Peyer's patch (tissue), 4 donors: Measurements from ENCODE around the gene SYNGR1. TPM values are rescaled to one million over a fixed set of nuclear protein-coding genes. Genes with fewer than 3 reads are reported as not detected.

Source experiments
- DNase-seq, 3 donors: peaks; one replicate each; pipeline ENCODE4 v3.0.0-alpha.2; 2017 to 2019
- H3K27ac ChIP-seq, 4 donors: fragments of 200-600 bp; sonication (generic); one replicate each; pipeline ENCODE4 v1.5.1; 2016 to 2019
- H3K27me3 ChIP-seq, 2 donors: fragments of 200-600 bp; sonication (generic); one replicate each; pipeline ENCODE4 v1.5.1; 2019
- H3K36me3 ChIP-seq, 3 donors: fragments of 200-600 bp; sonication (generic); one replicate each; pipeline ENCODE4 v1.5.1; 2016 to 2019
- H3K4me1 ChIP-seq, 4 donors: fragments of 200-600 bp; sonication (generic); one replicate each; pipeline ENCODE4 v1.5.1; 2016 to 2019
- H3K4me3 ChIP-seq, 4 donors: fragments of 200-600 bp; sonication (generic); 1 replicate in 3 of 4; 2 replicates in 1 of 4; pipeline ENCODE4 v1.5.1; 2016 to 2019; ENCODE audit warnings: mild to moderate bottlenecking in 1 of 4
- H3K9me3 ChIP-seq, 4 donors: fragments of 200-600 bp; sonication (generic); one replicate each; pipeline ENCODE4 v1.5.1; 2016 to 2019; ENCODE audit warnings: mild to moderate bottlenecking in 1 of 4
- POLR2A ChIP-seq, 2 donors: fragments of 450-650 bp; IDR thresholded peaks; one replicate each; pipeline ENCODE4 v1.5.1; 2017; ENCODE audit warnings: antibody characterized with exemption in 2 of 2, mild to moderate bottlenecking in 2 of 2, moderate library complexity in 2 of 2
- total RNA-seq, 4 donors: library from RNA; depleted of rRNA; stranded (reverse); fragments of >200 nt; gene quantifications; one replicate each; pipeline ENCODE4 v1.1.0, GENCODE V29; 2016
- TF ChIP-seq, protein P1 (sequence below), 6 experiments: fragments of 450-650 bp in 4 of 6; fragments of 200-600 bp in 2 of 6; sonication (generic) in 1 of 6; IDR thresholded peaks; one replicate each; pipeline ENCODE4 v1.5.1; 2017 to 2019; ENCODE audit warnings: antibody characterized with exemption in 6 of 6, mild to moderate bottlenecking in 3 of 6, moderate library complexity in 1 of 6

SYNGR1 gene
- total RNA-seq, 4 donors from 2014 or later = 0.35 to 22.3 (median 2.5) TPM

DNA sequence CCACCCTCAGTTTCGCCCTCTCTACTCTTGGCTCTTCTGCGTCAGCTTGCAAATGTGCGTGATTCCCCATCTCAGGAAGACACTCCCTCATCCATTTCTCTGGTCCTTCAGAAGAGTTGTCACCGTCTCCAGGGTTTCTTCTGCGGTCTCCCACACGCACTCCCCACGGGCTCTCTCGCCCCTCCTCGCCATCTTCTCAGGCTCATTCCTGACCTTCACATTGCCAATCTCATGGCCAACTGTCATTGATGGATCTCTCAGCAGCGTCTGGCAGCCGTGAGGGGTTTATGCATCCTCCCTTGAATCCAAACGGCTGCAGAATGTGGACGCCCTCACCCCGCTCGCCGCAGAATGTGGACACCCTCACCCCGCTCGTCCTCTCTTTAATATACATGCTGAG lies 10.5 kb downstream of the SYNGR1 start:
- no peaks in the 10 kb centered on the region for H3K4me1 ChIP-seq
- no peak for DNase-seq
- no peak overlapping the region for H3K27ac ChIP-seq
- TF ChIP-seq, protein P1, sequence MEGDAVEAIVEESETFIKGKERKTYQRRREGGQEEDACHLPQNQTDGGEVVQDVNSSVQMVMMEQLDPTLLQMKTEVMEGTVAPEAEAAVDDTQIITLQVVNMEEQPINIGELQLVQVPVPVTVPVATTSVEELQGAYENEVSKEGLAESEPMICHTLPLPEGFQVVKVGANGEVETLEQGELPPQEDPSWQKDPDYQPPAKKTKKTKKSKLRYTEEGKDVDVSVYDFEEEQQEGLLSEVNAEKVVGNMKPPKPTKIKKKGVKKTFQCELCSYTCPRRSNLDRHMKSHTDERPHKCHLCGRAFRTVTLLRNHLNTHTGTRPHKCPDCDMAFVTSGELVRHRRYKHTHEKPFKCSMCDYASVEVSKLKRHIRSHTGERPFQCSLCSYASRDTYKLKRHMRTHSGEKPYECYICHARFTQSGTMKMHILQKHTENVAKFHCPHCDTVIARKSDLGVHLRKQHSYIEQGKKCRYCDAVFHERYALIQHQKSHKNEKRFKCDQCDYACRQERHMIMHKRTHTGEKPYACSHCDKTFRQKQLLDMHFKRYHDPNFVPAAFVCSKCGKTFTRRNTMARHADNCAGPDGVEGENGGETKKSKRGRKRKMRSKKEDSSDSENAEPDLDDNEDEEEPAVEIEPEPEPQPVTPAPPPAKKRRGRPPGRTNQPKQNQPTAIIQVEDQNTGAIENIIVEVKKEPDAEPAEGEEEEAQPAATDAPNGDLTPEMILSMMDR (IDR thresholded peaks at IDR 0.05) = no peak
- no peak for TF ChIP-seq POLR2A (IDR thresholded peaks at IDR 0.05)
- H3K9me3 ChIP-seq = no peaks in the 10 kb centered on the region
- H3K27me3 ChIP-seq = no peaks in the 10 kb centered on the region
- no peak overlapping the region for H3K4me3 ChIP-seq
- H3K36me3 ChIP-seq = no peaks in the 10 kb centered on the region

DNA sequence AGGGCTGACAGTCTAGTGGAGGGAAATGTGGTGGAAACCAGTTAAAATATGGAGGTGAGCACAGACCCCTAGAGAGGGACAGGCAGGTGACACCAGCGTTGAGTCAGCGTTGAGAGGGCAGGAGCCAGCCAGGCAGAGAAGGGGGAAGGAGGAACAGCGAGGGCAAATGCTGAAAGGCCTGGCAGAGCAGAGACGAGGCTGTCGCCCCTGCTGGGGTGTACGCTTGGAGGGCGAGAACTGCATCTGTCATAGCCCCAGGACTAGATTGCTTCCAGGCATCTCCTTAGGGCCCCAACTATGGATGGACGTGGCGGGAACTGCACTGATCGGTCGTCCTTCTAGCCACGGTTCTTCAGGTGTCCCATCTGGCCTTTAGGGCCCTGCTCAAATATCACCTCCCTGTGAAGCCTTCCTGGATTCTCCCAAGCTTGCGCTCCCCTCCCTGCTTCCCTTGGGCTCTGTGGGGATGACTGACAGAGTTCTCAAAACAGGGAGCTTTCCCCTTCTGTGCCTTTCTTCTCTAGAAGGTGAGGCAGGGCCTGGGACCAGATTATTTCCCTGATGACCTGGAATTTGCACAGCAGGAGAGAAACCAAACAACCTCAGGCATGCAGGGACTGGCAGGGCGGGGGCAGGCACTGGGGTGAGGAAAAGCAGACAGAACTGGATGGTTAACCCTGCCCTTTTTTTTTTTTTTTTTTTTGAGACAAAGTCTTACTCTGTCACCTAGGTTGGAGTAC lies 11.1 kb downstream of the SYNGR1 start:
- TF ChIP-seq, protein P1 (IDR thresholded peaks at IDR 0.05) = no peak
- no peak for TF ChIP-seq POLR2A (IDR thresholded peaks at IDR 0.05)
- Histone ChIP-seq H3K27ac (no peak overlapping the region), H3K4me1 (no peaks in the 10 kb centered on the region), H3K4me3 (no peak overlapping the region), H3K9me3 (no peaks in the 10 kb centered on the region), H3K27me3 (no peaks in the 10 kb centered on the region), H3K36me3 (no peaks in the 10 kb centered on the region)
- DNase-seq = no peak

DNA sequence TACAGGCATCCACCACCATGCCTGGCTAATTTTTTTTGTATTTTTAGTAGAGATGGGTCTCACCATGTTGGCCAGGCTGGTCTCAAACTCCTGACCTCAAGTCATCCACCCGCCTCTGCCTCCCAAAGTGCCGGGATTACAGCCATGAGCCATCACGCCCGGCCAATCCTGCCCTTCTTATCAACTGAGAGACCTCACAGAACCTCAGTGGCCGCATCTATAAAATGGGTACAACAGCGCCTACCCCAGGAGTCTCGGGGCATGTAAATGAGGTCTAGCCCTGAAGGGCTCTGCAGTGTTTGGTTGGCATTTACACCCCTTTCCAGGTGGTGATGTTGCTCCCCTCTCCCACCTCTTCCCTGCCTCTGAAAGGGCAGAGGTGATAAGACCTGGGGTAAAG lies 11.7 kb downstream of the SYNGR1 start:
- no peaks in the 10 kb centered on the region for H3K9me3 ChIP-seq
- H3K4me1 ChIP-seq = no peaks in the 10 kb centered on the region
- H3K27me3 ChIP-seq = no peaks in the 10 kb centered on the region
- TF ChIP-seq POLR2A (IDR thresholded peaks at IDR 0.05) = no peak
- TF ChIP-seq, protein P1 (IDR thresholded peaks at IDR 0.05) = no peak
- H3K36me3 ChIP-seq = no peaks in the 10 kb centered on the region
- no peak overlapping the region for H3K27ac ChIP-seq
- no peak for DNase-seq
- H3K4me3 ChIP-seq = no peak overlapping the region

DNA sequence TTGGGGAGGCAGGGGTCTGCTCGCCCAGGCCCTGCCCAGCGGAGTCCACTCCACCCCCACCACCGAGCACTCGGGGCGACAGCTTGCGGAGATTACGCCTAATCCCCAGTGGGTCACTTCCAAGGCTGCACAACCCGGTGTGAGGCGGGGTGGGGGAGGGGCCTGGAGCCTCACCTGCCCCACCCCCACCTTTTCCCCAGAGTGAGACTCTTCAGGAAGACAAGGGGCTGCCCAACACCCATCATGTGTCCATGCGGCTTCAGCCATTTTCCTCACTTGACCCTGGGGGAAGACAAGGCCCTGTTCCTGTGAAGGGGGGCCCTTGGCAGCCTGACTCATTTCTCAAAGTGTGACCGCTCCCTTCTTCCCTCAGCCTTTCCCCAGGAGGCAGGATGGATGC lies 12.5 kb downstream of the SYNGR1 start:
- Histone ChIP-seq H3K4me1 (no peaks in the 10 kb centered on the region), H3K27ac (no peak overlapping the region), H3K27me3 (no peaks in the 10 kb centered on the region), H3K4me3 (no peak overlapping the region), H3K9me3 (no peaks in the 10 kb centered on the region), H3K36me3 (no peaks in the 10 kb centered on the region)
- TF ChIP-seq, protein P1 (IDR thresholded peaks at IDR 0.05) = no peak
- TF ChIP-seq POLR2A (IDR thresholded peaks at IDR 0.05) = no peak
- no peak for DNase-seq

DNA sequence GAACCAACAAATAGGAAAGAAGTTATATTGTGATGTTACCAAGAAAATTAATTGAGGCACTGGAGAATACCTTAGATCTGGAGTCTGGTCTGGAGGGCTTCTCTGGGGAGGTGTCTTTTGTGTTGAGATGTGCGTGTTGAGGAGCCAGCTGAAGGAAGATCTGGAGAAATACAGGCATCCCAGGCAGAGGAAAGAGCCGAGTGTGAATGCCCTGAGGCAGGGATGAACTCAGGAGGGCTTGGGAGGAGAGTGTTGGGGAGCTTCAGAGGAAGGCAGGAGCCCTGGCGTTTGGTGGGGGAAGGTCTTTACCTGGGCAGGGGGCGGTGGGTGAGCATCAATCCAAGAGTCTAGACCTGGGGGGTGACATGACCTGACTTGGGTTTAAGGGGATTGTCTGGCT lies 13.1 kb downstream of the SYNGR1 start:
- no peak for TF ChIP-seq POLR2A (IDR thresholded peaks at IDR 0.05)
- TF ChIP-seq, protein P1 (IDR thresholded peaks at IDR 0.05) = no peak
- Histone ChIP-seq H3K9me3 (no peaks in the 10 kb centered on the region), H3K4me1 (no peaks in the 10 kb centered on the region), H3K27me3 (no peaks in the 10 kb centered on the region), H3K4me3 (no peak overlapping the region), H3K36me3 (no peaks in the 10 kb centered on the region), H3K27ac (no peak overlapping the region)
- no peak for DNase-seq
